Measurements from ENCODE around the gene ESYT3.

ESYT3 gene

DNA sequence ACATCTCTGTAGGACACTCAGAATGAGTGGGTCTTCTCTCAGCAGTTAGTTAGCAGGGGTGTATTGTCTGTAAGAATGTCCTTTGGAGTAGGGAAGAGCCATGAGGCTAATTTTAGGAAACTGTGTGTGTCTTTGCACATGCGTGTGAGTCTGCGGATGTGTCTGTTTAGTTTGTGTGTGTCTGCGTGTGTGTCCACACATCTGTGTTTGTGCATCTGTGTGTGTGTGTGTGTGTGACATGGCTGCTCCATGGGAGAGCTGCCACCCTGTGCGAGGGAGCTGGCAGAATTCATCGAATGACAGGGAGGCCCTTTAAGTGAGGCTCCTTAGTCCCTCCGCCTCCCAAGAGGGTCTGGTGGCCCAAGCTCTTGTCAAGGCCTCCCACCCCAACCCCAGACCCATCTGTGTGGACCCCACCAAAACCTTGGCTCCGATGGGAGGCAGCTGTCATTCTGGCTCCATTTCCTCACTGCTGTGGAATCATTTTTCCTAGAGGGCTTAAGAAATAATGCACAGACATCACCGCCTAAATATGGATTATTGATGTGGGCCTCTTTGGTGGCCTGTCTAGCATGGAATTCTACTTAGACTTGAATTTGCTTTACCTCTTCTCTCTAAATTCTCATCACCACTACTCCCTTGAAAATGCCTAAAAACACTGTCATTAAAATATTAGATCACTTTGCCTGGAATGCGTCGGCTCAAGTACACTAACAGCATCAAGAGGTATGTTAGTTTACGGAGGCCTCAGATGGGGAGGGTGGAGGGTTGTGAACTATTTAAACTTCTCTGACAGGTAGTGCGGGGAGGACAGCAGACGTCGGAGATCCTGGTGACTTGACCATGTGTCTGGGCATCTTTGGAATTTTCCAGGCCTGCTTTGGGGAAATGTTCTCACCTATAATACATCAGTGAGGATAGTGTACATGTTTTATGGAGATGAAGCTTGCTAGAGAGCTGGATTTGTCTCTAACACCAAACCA lies 9.4 kb downstream of the ESYT3 start:
- no peak overlapping the region for H2AFZ ChIP-seq (ENCODE audit: low read depth, low read length)

DNA sequence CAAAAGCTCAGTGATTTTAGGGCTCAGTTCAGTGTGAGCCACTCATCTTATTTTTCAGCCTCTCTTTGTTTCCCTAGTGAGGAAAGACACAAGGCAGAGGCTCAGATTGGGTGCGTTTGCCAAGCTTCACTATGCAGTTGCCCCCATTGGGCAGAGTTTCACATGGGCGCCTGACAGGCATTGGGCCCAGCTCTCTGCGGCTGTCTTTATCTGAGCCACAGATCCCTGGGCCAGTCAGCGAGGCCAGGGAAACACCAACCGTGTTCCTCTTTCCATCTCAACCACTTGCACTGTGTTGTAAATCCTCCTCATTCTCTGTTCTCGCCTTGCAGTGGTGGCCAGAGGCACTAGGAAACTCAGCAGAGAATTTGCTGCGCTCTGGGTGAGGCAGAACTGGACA lies 10.8 kb downstream of the ESYT3 start:
- Histone ChIP-seq H3K27ac (ENCODE audit: low read length) (no peak overlapping the region), H3K36me3 (replicated peaks; ENCODE audit: low read depth, low read length) (no peaks in the 10 kb centered on the region), H3K9ac (ENCODE audit: low read length) (no peak overlapping the region), H2AFZ (ENCODE audit: low read depth, low read length) (no peak overlapping the region), H4K20me1 (ENCODE audit: insufficient read depth, low read length) (no peaks in the 10 kb centered on the region), H3K9me3 (ENCODE audit: insufficient read depth, low read length) (no peaks in the 10 kb centered on the region), H3K79me2 (ENCODE audit: low read length) (no peaks in the 10 kb centered on the region), H3K4me1 (ENCODE audit: low read length) (no peaks in the 10 kb centered on the region), H3K4me3 (ENCODE audit: low read length) (no peak overlapping the region), H3K27me3 (ENCODE audit: low read depth, low read length) (no peaks in the 10 kb centered on the region), H3K4me2 (ENCODE audit: low read length) (no peak overlapping the region)
- TF ChIP-seq, protein P1, sequence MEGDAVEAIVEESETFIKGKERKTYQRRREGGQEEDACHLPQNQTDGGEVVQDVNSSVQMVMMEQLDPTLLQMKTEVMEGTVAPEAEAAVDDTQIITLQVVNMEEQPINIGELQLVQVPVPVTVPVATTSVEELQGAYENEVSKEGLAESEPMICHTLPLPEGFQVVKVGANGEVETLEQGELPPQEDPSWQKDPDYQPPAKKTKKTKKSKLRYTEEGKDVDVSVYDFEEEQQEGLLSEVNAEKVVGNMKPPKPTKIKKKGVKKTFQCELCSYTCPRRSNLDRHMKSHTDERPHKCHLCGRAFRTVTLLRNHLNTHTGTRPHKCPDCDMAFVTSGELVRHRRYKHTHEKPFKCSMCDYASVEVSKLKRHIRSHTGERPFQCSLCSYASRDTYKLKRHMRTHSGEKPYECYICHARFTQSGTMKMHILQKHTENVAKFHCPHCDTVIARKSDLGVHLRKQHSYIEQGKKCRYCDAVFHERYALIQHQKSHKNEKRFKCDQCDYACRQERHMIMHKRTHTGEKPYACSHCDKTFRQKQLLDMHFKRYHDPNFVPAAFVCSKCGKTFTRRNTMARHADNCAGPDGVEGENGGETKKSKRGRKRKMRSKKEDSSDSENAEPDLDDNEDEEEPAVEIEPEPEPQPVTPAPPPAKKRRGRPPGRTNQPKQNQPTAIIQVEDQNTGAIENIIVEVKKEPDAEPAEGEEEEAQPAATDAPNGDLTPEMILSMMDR (IDR thresholded peaks at IDR 0.05; ENCODE audit: low read depth, low read length) = no peak
- no peak for TF ChIP-seq EZH2phosphoT487 (IDR thresholded peaks at IDR 0.05; ENCODE audit: low read depth)

More for the DNA sequence above, 9.4 kb downstream of the ESYT3 start:
- H3K4me1 ChIP-seq (ENCODE audit: low read length) = no peaks in the 10 kb centered on the region
- H3K9me3 ChIP-seq (ENCODE audit: insufficient read depth, low read length) = no peaks in the 10 kb centered on the region
- H3K79me2 ChIP-seq (ENCODE audit: low read length) = no peaks in the 10 kb centered on the region
- no peak overlapping the region for H3K27ac ChIP-seq (ENCODE audit: low read length)
- no peak overlapping the region for H3K9ac ChIP-seq (ENCODE audit: low read length)
- no peak overlapping the region for H3K4me2 ChIP-seq (ENCODE audit: low read length)
- no peak overlapping the region for H3K4me3 ChIP-seq (ENCODE audit: low read length)
- H4K20me1 ChIP-seq (ENCODE audit: insufficient read depth, low read length) = no peaks in the 10 kb centered on the region
- TF ChIP-seq EZH2phosphoT487 (IDR thresholded peaks at IDR 0.05; ENCODE audit: low read depth) = no peak
- TF ChIP-seq, protein P1 (IDR thresholded peaks at IDR 0.05; ENCODE audit: low read depth, low read length) = no peak
- H3K27me3 ChIP-seq (ENCODE audit: low read depth, low read length) = no peaks in the 10 kb centered on the region
- no peaks in the 10 kb centered on the region for H3K36me3 ChIP-seq (replicated peaks; ENCODE audit: low read depth, low read length)

DNA sequence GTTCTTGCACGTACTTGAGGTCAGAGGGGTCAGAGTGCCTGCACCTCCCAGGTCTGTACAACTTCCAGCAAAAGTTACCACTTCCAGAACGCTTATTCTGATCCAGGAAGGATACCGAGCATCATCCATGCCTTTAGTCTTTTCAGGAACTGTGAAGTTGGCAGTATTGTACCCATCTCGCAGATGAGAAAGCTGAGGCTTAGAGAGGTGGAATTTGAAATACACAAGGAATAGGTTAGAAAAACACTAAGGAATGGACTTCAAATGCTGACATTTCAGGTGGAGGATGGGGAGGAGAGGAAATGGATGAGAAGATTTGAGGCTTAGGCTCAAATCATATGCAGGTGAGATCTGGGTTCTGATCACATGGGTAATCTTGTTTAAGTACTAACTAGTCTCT lies 11.2 kb downstream of the ESYT3 start:
- Histone ChIP-seq H3K79me2 (ENCODE audit: low read length) (no peaks in the 10 kb centered on the region), H3K4me1 (ENCODE audit: low read length) (no peaks in the 10 kb centered on the region), H3K36me3 (replicated peaks; ENCODE audit: low read depth, low read length) (no peaks in the 10 kb centered on the region), H3K27ac (ENCODE audit: low read length) (no peak overlapping the region), H3K9ac (ENCODE audit: low read length) (no peak overlapping the region), H4K20me1 (ENCODE audit: insufficient read depth, low read length) (no peaks in the 10 kb centered on the region), H2AFZ (ENCODE audit: low read depth, low read length) (no peak overlapping the region), H3K4me2 (ENCODE audit: low read length) (no peak overlapping the region), H3K27me3 (ENCODE audit: low read depth, low read length) (no peaks in the 10 kb centered on the region), H3K9me3 (ENCODE audit: insufficient read depth, low read length) (no peaks in the 10 kb centered on the region), H3K4me3 (ENCODE audit: low read length) (no peak overlapping the region)
- TF ChIP-seq EZH2phosphoT487 (IDR thresholded peaks at IDR 0.05; ENCODE audit: low read depth) = no peak

DNA sequence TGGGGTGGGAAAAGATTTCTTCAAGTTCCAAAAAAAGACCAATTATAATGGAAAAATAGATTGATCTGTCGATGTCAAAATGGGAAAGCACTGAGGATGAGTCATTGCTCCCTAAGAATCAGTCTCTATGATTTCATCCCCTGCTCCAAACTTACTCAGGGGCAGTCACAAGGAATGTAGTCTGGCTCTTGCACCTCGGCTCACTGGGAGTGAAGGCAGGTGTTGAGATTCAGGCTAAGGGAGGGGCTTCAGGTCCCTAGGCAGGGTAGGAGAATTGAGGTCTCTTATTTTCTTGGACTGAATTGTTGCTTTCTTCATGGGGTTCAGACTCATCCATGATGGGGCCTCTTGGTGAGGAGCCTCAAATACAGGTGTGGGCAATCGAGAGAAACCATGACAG lies 14.2 kb downstream of the ESYT3 start:
- no peak overlapping the region for H3K4me2 ChIP-seq (ENCODE audit: low read length)
- H4K20me1 ChIP-seq (ENCODE audit: insufficient read depth, low read length) = no peaks in the 10 kb centered on the region
- H3K4me1 ChIP-seq (ENCODE audit: low read length) = no peaks in the 10 kb centered on the region
- H3K9me3 ChIP-seq (ENCODE audit: insufficient read depth, low read length) = no peaks in the 10 kb centered on the region
- H3K79me2 ChIP-seq (ENCODE audit: low read length) = no peaks in the 10 kb centered on the region
- H3K27ac ChIP-seq (ENCODE audit: low read length) = no peak overlapping the region
- H2AFZ ChIP-seq (ENCODE audit: low read depth, low read length) = no peak overlapping the region
- H3K27me3 ChIP-seq (ENCODE audit: low read depth, low read length) = no peaks in the 10 kb centered on the region
- no peaks in the 10 kb centered on the region for H3K36me3 ChIP-seq (replicated peaks; ENCODE audit: low read depth, low read length)
- TF ChIP-seq EZH2phosphoT487 (IDR thresholded peaks at IDR 0.05; ENCODE audit: low read depth) = no peak
- TF ChIP-seq, protein P1 (IDR thresholded peaks at IDR 0.05; ENCODE audit: low read depth, low read length) = no peak
- H3K9ac ChIP-seq (ENCODE audit: low read length) = no peak overlapping the region
- H3K4me3 ChIP-seq (ENCODE audit: low read length) = no peak overlapping the region

Data from OCI-LY3 (cell line).